Airway epithelial cell (primary cell): ENCODE data around the gene PCP2. TPM values are rescaled to one million over a fixed set of nuclear protein-coding genes. Genes with fewer than 3 reads are reported as not detected.

Experiments used
- total RNA-seq: library from RNA; depleted of rRNA; stranded (reverse); fragments of >200 nt; gene quantifications from 2 replicates; pipeline ENCODE4 v1.2.3, GENCODE V29; 2015

Gene PCP2
- not detected in 2 replicates for total RNA-seq

DNA sequence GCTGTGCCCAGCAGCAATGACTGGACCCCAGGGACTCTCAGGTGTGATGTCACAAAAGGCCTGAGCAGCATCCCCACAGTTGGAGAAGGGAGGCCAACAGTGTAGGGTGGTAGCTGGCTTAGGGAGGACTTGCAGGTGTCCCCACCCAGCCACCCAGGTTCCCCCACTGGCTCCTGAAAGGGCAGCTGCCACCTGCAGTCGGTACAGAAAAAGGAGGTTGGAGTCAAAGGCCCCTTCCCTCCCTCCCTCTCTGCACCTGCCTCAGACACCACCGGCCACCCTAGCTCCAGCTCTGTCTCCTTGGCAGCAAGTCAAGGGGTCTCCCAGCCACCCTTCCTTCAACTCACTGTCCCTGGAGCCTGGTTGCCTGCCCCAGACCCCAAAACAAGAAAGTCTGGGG lies at the start of gene PCP2:
Gene PCP2, minus strand, starts transcription at position 22 of the 400 bp plus-strand sequence. CDS start 262 bp downstream, outside the sequence.

DNA sequence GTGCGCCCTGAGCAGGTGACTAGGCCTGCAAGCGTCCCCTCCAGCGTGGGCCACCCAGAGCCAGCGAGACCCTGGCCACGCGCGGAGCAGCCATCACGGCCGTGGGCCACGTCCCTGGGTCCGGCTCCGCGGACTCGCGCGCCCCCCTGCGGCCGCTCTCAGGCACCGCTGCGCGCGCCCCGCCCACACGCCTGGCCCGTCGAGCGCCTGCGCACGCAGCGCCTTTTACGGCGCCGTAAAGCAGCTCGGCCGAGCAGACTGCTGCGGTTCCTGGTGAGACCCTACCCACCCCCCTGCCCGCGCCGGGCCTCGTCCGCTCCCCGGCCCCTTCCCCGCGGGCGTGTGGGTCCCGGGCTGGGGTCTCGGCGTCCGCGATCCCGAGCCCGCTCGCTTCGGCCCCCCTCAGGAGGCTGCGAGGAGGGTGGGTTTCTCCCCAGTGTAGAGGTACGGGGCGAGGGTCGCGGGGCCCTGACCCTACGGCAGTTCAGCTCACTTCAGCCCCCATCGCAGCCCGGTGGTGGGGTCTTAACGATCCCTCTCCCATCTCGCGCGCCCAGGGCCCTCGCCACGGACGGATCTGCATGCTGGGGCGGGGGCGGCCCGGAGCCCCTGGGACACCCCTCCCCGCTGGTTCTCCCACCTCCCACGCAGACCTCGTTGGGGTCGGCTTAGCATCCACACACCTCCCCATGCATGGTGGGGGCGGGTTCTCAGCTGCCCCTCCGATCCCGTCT lies 47.3 kb upstream of the PCP2 start, which contains the start of gene TRAPPC5:
Gene TRAPPC5, plus strand, starts transcription at position 228 of the 734 bp plus-strand sequence. CDS start 1,421 bp downstream, outside the sequence.

DNA sequence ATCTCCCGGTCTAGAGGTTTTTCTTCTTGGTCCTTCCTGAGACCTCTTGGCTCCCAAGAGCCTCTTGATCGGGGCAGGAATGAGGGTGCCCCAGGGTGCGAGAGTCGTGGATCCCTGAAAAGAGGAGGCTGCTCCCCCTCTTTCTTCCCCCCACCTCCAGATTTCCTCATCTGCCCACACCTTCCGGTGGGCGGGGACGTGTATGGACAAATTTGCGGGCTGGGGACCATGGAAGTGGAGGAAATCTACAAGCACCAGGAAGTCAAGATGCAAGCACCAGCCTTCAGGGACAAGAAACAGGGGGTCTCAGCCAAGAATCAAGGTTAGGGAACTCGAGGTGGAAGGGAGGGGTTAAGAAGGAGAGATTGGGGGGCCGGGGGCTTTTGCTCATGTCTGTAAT lies 43.3 kb upstream of the PCP2 start, which contains the start of gene MCEMP1:
Gene MCEMP1, plus strand, starts transcription at position 237 of the 400 bp plus-strand sequence. Its CDS starts 31 bp downstream, at position 268.

DNA sequence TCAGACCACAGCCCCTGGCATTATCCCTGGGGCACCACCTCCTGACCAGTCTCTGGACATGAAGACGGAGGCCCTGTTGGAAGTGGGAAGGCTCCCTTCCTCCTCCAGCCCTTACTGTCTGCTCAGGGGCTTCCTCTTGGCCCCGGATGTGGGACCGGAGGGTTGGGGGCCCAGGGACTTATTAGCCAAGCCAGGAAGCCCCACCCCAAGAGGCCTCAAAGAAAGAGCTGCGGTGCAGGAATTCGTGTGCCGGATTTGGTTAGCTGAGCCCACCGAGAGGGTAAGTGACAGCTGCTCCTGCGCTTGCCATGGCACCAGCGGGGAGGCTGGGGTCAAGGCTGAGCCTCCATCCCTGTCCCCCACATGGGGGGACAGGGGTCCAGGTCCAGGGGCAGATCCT lies 35.3 kb upstream of the PCP2 start, which contains the start of gene RETN:
Gene RETN, plus strand, starts transcription at position 208 of the 400 bp plus-strand sequence. CDS start 278 bp downstream, outside the sequence.

DNA sequence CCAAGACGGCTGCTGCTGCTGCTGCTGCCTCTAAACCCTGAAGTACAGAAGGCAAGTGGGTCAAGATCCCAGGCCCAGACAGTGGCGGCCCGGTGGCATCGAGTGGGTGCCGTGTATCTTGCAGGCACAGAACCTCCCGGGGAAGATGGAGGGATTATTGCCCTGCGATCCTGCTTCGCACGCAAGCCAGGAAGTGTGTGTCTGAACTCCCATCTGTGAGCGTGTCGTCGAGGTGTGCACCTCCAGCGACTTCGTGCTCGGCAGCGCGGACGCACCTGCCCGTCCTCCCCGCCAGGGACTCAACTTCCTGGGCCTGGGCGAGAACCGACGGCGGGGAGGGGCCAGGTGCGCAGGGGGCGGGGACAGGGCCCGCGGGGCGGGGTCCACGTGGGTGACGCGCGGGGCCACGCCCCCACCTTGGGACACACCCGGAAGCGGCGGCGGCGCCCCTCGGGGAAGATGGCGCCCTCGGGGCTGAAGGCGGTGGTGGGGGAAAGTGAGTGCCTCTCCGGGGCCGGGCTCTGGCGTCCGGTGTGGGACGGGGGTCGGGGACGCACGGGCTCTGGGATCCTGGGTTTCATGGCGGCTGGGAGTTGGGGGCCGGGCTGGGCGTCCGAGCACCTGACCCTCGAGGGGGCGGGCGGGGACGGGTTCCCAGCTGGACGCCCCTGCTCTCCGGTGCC lies 3.3 kb upstream of the PCP2 start, which contains the start of gene STXBP2:
Gene STXBP2, plus strand, starts transcription at position 420 of the 683 bp plus-strand sequence. Its CDS starts 40 bp downstream, at position 460.

DNA sequence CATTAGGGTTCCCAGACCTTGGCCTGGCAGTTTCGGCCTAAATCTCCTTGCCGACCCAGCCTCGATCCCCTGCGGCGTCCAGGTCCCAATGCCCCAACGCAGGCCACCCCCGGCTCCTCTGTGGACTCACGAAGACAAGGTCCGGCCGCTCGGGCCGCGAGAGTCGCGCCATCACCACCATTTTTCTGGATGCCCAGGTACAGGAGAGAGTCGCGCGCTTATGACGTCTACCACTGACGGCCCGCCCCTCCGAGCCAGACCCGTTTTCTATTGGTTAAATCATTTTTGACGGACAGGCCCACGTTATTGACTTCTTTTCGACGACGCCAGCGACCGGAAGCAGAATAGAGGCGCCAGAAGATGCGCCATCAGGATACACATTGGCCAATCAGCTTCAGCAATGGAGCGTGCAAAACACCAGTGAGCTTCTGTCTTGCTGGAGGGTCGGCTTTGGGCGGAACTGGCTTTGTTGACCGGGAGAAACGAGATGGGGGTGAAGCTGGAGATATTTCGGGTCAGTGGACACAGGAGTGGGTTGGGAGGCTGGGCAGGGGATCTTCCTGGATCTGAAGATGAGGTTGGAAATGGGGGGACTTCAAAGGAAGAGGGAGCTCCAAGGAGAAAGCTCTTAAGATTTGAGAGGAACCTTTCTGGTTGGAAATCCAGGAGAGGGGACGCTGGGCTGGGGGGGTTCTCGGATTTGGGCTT lies 4.0 kb downstream of the PCP2 start, which contains the start of the genes PET100 and XAB2:
Gene PET100, plus strand, starts transcription at position 447 of the 708 bp plus-strand sequence. Its CDS starts 41 bp downstream, at position 488.
Gene XAB2, minus strand, starts transcription at position 199 of the 708 bp plus-strand sequence. Its CDS starts 18 bp downstream, at position 181.

DNA sequence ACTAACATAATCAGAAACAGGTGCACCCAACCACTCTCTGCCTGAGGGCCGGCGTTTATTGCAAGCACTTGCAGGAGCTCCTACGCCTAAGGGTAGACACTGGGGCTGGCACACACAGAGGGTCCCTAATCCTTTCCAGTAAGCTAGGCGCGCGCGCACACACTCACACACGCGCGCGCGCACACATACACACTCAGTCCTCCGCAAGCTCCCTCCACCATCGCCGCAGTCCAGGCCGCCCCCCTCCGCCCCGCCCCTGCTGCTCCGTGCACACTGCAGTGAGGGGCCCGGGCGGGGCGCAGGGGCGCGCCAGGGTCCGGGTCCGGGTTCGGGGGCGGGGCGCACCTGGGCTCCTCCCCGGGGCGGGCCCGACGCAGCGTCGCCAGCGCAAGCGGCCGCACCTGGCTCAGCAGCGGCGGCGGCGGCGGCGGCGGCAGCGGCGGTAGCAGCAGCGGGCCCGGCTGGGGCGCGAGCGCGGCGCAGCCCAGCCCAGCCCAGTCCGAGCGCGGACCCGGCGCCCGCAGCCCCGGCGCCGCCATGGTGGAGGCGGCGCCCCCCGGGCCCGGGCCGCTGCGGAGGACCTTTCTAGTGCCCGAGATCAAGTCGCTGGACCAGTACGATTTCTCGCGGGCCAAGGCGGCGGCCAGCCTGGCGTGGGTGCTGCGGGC lies 37.9 kb downstream of the PCP2 start, which contains the start of gene CAMSAP3:
Gene CAMSAP3, plus strand, starts transcription at position 398 of the 668 bp plus-strand sequence. Its CDS starts 140 bp downstream, at position 538.

Other genes with a start within 250 kb of the PCP2 start
- gene PEX11G, start 144.7 kb downstream of the PCP2 start, total RNA-seq: 3.9 and 4.5 TPM in 2 replicates
- gene ZNF358, start 117.6 kb downstream of the PCP2 start, total RNA-seq: 26.9 and 30.2 TPM in 2 replicates
- 2.7 and 3.2 TPM in 2 replicates for gene MCOLN1, start 111.1 kb downstream of the PCP2 start, total RNA-seq
- 74.9 and 77.3 TPM in 2 replicates for gene PNPLA6, start 98.0 kb downstream of the PCP2 start, total RNA-seq
- 11.0 and 12.6 TPM in 2 replicates for gene CAMSAP3, start 37.9 kb downstream of the PCP2 start, total RNA-seq
- gene XAB2, start 4.2 kb downstream of the PCP2 start, total RNA-seq: 34.7 and 37.8 TPM in 2 replicates
- gene PET100, start 3.9 kb downstream of the PCP2 start, total RNA-seq: 25.8 and 36.3 TPM in 2 replicates
- 38.1 and 50.0 TPM in 2 replicates for gene STXBP2, start 3.4 kb upstream of the PCP2 start, total RNA-seq
- gene RETN, start 35.3 kb upstream of the PCP2 start, total RNA-seq: not detected in 2 replicates
- gene MCEMP1, start 43.4 kb upstream of the PCP2 start, total RNA-seq: not detected in 2 replicates
- gene TRAPPC5, start 47.1 kb upstream of the PCP2 start, total RNA-seq: 115 and 131 TPM in 2 replicates
- gene FCER2, start 68.4 kb upstream of the PCP2 start, total RNA-seq: not detected in 2 replicates
- gene CLEC4G, start 98.4 kb upstream of the PCP2 start, total RNA-seq: not detected in 2 replicates
- gene CD209, start 113.8 kb upstream of the PCP2 start, total RNA-seq: not detected in 2 replicates
- gene CLEC4M, start 129.5 kb upstream of the PCP2 start, total RNA-seq: not detected in 2 replicates
- 14.8 and 16.4 TPM in 2 replicates for gene EVI5L, start 196.5 kb upstream of the PCP2 start, total RNA-seq
- 0.07 TPM in 1 of 2 replicates, not detected in the other for gene PRR36, start 240.7 kb upstream of the PCP2 start, total RNA-seq